Urinary bladder (tissue), 2 donors: Measurements from ENCODE around the gene EIF3C. TPM values are rescaled to one million over a fixed set of nuclear protein-coding genes. Genes with fewer than 3 reads are reported as not detected.

ENCODE experiments used
- polyA plus RNA-seq: library from polyadenylated mRNA; stranded (reverse); fragments of 200-250 nt; gene quantifications from one replicate; pipeline ENCODE4 v1.2.3, GENCODE V29; 2013
- small RNA-seq: library from RNA; depleted of rRNA; stranded (forward); fragments of <200 nt; gene quantifications from one replicate; pipeline ENCODE3, GENCODE V24; 2014
- total RNA-seq: library from RNA; depleted of rRNA; stranded (reverse); fragments of >200 nt; gene quantifications from one replicate; pipeline ENCODE4 v1.2.3, GENCODE V29; 2014
- donor health status: healthy.

EIF3C gene
- total and polyA plus RNA-seq, 2 donors = 82.3 to 323 TPM

Small RNA genes within 50 kb of the gene (small RNA-seq; reads per million reads assigned to genes)
- not detected for gene MIR6862-2

Other genes starting within 250 kb of the EIF3C start
- gene NPIPB7, start 239.1 kb upstream of the EIF3C start, total RNA-seq = not detected
- not detected for gene NPIPB7, start 239.1 kb upstream of the EIF3C start, polyA plus RNA-seq
- gene CLN3, start 219.4 kb upstream of the EIF3C start, total RNA-seq = 10.7 TPM
- 32.2 TPM for gene CLN3, start 219.4 kb upstream of the EIF3C start, polyA plus RNA-seq
- 0.69 TPM for gene APOBR, start 216.8 kb upstream of the EIF3C start, total RNA-seq
- gene APOBR, start 216.8 kb upstream of the EIF3C start, polyA plus RNA-seq = 4.2 TPM
- gene IL27, start 204.6 kb upstream of the EIF3C start, total RNA-seq = not detected
- gene IL27, start 204.6 kb upstream of the EIF3C start, polyA plus RNA-seq = 0.08 TPM
- gene NUPR1, start 172.5 kb upstream of the EIF3C start, total RNA-seq = 4.1 TPM
- gene NUPR1, start 172.5 kb upstream of the EIF3C start, polyA plus RNA-seq = 549 TPM
- gene SGF29, start 157.5 kb upstream of the EIF3C start, total RNA-seq = 13.9 TPM
- 42.7 TPM for gene SGF29, start 157.5 kb upstream of the EIF3C start, polyA plus RNA-seq
- 0.21 TPM for gene SULT1A2, start 114.4 kb upstream of the EIF3C start, total RNA-seq
- gene SULT1A2, start 114.4 kb upstream of the EIF3C start, polyA plus RNA-seq = 1.3 TPM
- gene SULT1A1, start 101.4 kb upstream of the EIF3C start, total RNA-seq = 8.2 TPM
- 15.6 TPM for gene SULT1A1, start 101.4 kb upstream of the EIF3C start, polyA plus RNA-seq
- gene NPIPB8, start 73.4 kb upstream of the EIF3C start, total RNA-seq = 2.0 TPM
- gene NPIPB8, start 73.4 kb upstream of the EIF3C start, polyA plus RNA-seq = not detected
- gene NPIPB9, start 40.3 kb downstream of the EIF3C start, total RNA-seq = 9.3 TPM
- 0.35 TPM for gene NPIPB9, start 40.3 kb downstream of the EIF3C start, polyA plus RNA-seq
- 35.9 TPM for gene ATXN2L, start 111.5 kb downstream of the EIF3C start, total RNA-seq
- gene ATXN2L, start 111.5 kb downstream of the EIF3C start, polyA plus RNA-seq = 69.8 TPM
- 44.4 TPM for gene TUFM, start 134.9 kb downstream of the EIF3C start, total RNA-seq
- 148 TPM for gene TUFM, start 134.9 kb downstream of the EIF3C start, polyA plus RNA-seq
- 7.5 TPM for gene SH2B1, start 152.4 kb downstream of the EIF3C start, total RNA-seq
- 52.8 TPM for gene SH2B1, start 152.4 kb downstream of the EIF3C start, polyA plus RNA-seq
- 2.9 TPM for gene ATP2A1, start 167.0 kb downstream of the EIF3C start, total RNA-seq
- gene ATP2A1, start 167.0 kb downstream of the EIF3C start, polyA plus RNA-seq = 0.42 TPM
- 17.0 TPM for gene RABEP2, start 213.8 kb downstream of the EIF3C start, total RNA-seq
- 23.4 TPM for gene RABEP2, start 213.8 kb downstream of the EIF3C start, polyA plus RNA-seq
- gene CD19, start 220.5 kb downstream of the EIF3C start, total RNA-seq = 0.16 TPM
- gene CD19, start 220.5 kb downstream of the EIF3C start, polyA plus RNA-seq = 0.70 TPM
- 22.2 TPM for gene NFATC2IP, start 239.5 kb downstream of the EIF3C start, total RNA-seq
- 25.2 TPM for gene NFATC2IP, start 239.5 kb downstream of the EIF3C start, polyA plus RNA-seq